ENCODE data around the gene SNX18. TPM values are rescaled to one million over a fixed set of nuclear protein-coding genes. Genes with fewer than 3 reads are reported as not detected.

SNX18 gene
- total RNA-seq, 1 donor from 2014 or later, result 38.8 TPM

DNA sequence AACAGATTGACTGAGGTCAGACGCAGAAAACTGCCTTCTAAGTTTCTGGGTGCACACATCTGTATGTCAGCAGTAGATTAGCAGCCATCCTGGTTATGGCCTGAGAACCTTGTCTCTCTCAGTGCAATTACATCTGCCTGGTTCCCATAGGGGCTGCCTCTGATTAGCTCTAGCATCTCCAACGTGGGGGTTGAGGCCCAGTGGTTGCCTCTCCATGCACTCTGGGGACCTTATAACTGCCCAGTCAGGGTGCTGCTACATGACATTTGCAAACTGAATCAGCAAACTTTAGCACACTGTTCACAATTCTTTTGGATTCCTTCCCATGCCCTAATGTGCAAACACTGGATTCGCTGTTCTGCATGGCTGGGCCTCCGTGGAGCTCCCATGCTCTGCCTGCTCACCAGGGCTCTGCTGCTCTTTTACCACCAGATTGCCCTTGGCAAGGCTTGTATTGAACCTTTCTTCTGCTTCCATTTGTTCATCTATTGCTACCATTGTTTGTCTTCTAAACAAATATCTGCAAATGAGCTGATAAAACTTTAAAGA, 36.2 kb downstream of the SNX18 start:
- Mint-ChIP-seq H3K36me3 (ENCODE audit: low read depth, unreplicated experiment) (peaks cover 21% of the 10 kb centered on the region), H3K4me3 (ENCODE audit: unreplicated experiment) (no peak overlapping the region), H3K27me3 (ENCODE audit: low read depth, unreplicated experiment) (no peaks in the 10 kb centered on the region), H3K4me1 (ENCODE audit: low read depth, unreplicated experiment) (no peaks in the 10 kb centered on the region), H3K9me3 (ENCODE audit: unreplicated experiment) (peaks cover 4% of the 10 kb centered on the region), H3K27ac (ENCODE audit: unreplicated experiment) (no peak overlapping the region)
- TF ChIP-seq CTCF (IDR thresholded peaks at IDR 0.05; ENCODE audit: insufficient read depth, low read depth, low read length) (no peak), EZH2 (IDR thresholded peaks at IDR 0.05; ENCODE audit: insufficient read depth, low read length) (no peak)
- DNase-seq (ENCODE audit: low read depth) (no peak), FAIRE-seq (no peak)
- Histone ChIP-seq H3K4me3 (ENCODE audit: insufficient read depth, low read depth, low read length) (no peak overlapping the region), H3K27ac (ENCODE audit: low read depth, low read length) (no peak overlapping the region), H2AFZ (ENCODE audit: low read depth, low read length) (no peak overlapping the region), H3K36me3 (ENCODE audit: insufficient read depth, low read length) (no peaks in the 10 kb centered on the region), H3K4me1 (ENCODE audit: insufficient read depth, low read length) (no peaks in the 10 kb centered on the region), H4K20me1 (ENCODE audit: insufficient read depth, low read length) (peaks cover 3% of the 10 kb centered on the region), H3K27me3 (ENCODE audit: insufficient read depth, low read length) (no peaks in the 10 kb centered on the region), H3K79me2 (ENCODE audit: insufficient read depth, low read length) (no peaks in the 10 kb centered on the region), H3K4me2 (ENCODE audit: low read length) (no peak overlapping the region), H3K9me3 (ENCODE audit: insufficient read depth, low read depth, low read length) (no peaks in the 10 kb centered on the region), H3K9ac (ENCODE audit: low read length) (no peak overlapping the region)

DNA sequence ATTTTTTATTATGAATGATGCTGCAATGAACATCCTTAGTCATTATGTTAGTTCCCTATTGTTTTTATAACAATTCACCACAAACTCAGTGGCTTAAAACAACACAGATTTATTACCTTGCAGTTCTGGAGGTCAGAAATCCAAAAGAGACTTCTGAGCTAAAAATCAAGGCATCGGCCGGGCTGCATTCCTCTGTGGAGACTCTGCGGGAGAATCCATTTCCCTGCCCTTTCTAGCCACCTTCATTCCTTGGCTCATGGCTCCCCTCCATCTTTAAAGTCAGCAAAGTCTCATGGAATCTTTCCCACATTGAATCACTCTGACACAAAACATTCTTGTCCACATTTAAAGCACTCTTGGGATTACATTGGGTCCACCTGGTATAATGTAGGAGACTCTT, 38.6 kb downstream of the SNX18 start:
- H3K27me3 ChIP-seq (ENCODE audit: insufficient read depth, low read length), result no peaks in the 10 kb centered on the region
- H2AFZ ChIP-seq (ENCODE audit: low read depth, low read length), result no peak overlapping the region
- Mint-ChIP-seq H3K27me3 (ENCODE audit: low read depth, unreplicated experiment) (no peaks in the 10 kb centered on the region), H3K9me3 (ENCODE audit: unreplicated experiment) (peaks cover 6% of the 10 kb centered on the region), H3K36me3 (ENCODE audit: low read depth, unreplicated experiment) (peaks cover 14% of the 10 kb centered on the region), H3K27ac (ENCODE audit: unreplicated experiment) (peak overlapping the region; percentile 34), H3K4me3 (ENCODE audit: unreplicated experiment) (no peak overlapping the region), H3K4me1 (ENCODE audit: low read depth, unreplicated experiment) (no peaks in the 10 kb centered on the region)
- TF ChIP-seq CTCF (IDR thresholded peaks at IDR 0.05; ENCODE audit: insufficient read depth, low read depth, low read length), result no peak
- TF ChIP-seq EZH2 (IDR thresholded peaks at IDR 0.05; ENCODE audit: insufficient read depth, low read length), result no peak
- H3K9me3 ChIP-seq (ENCODE audit: insufficient read depth, low read depth, low read length), result no peaks in the 10 kb centered on the region
- no peaks in the 10 kb centered on the region for H3K36me3 ChIP-seq (ENCODE audit: insufficient read depth, low read length)
- no peaks in the 10 kb centered on the region for H3K79me2 ChIP-seq (ENCODE audit: insufficient read depth, low read length)
- no peak overlapping the region for H3K9ac ChIP-seq (ENCODE audit: low read length)
- no peak for FAIRE-seq
- no peak overlapping the region for H3K4me3 ChIP-seq (ENCODE audit: insufficient read depth, low read depth, low read length)
- DNase-seq (ENCODE audit: low read depth), result peak; percentile 63
- no peaks in the 10 kb centered on the region for H3K4me1 ChIP-seq (ENCODE audit: insufficient read depth, low read length)
- H4K20me1 ChIP-seq (ENCODE audit: insufficient read depth, low read length), result no peaks in the 10 kb centered on the region
- H3K4me2 ChIP-seq (ENCODE audit: low read length), result no peak overlapping the region
- no peak overlapping the region for H3K27ac ChIP-seq (ENCODE audit: low read depth, low read length)

GRCh38 chr5:54558362-54558761, 40.8 kb downstream of the SNX18 start:
- H3K36me3 Mint-ChIP-seq (ENCODE audit: low read depth, unreplicated experiment), result no peaks in the 10 kb centered on the region
- no peak for FAIRE-seq
- no peaks in the 10 kb centered on the region for H3K27me3 ChIP-seq (ENCODE audit: insufficient read depth, low read length)

More at GRCh38 chr5:54558362-54558761, 40.8 kb downstream of the SNX18 start:
- no peak overlapping the region for H3K4me3 Mint-ChIP-seq (ENCODE audit: unreplicated experiment)
- Histone ChIP-seq H3K4me3 (ENCODE audit: insufficient read depth, low read depth, low read length) (no peak overlapping the region), H3K79me2 (ENCODE audit: insufficient read depth, low read length) (no peaks in the 10 kb centered on the region), H2AFZ (ENCODE audit: low read depth, low read length) (no peak overlapping the region), H3K27ac (ENCODE audit: low read depth, low read length) (no peak overlapping the region), H3K4me1 (ENCODE audit: insufficient read depth, low read length) (no peaks in the 10 kb centered on the region), H4K20me1 (ENCODE audit: insufficient read depth, low read length) (no peaks in the 10 kb centered on the region), H3K4me2 (ENCODE audit: low read length) (no peak overlapping the region), H3K36me3 (ENCODE audit: insufficient read depth, low read length) (no peaks in the 10 kb centered on the region), H3K9me3 (ENCODE audit: insufficient read depth, low read depth, low read length) (no peaks in the 10 kb centered on the region), H3K9ac (ENCODE audit: low read length) (no peak overlapping the region)
- H3K4me1 Mint-ChIP-seq (ENCODE audit: low read depth, unreplicated experiment), result no peaks in the 10 kb centered on the region
- H3K9me3 Mint-ChIP-seq (ENCODE audit: unreplicated experiment), result peaks cover 3% of the 10 kb centered on the region
- no peak overlapping the region for H3K27ac Mint-ChIP-seq (ENCODE audit: unreplicated experiment)
- DNase-seq (ENCODE audit: low read depth), result no peak
- no peak for TF ChIP-seq EZH2 (IDR thresholded peaks at IDR 0.05; ENCODE audit: insufficient read depth, low read length)
- TF ChIP-seq CTCF (IDR thresholded peaks at IDR 0.05; ENCODE audit: insufficient read depth, low read depth, low read length), result no peak
- H3K27me3 Mint-ChIP-seq (ENCODE audit: low read depth, unreplicated experiment), result no peaks in the 10 kb centered on the region
